Limb (tissue), 2 donors: ENCODE data around the gene ANO1.

ENCODE experiments used
- DNase-seq, 2 donors: peaks; one replicate each; pipeline ENCODE4 v3.0.0-alpha.2; 2016; ENCODE audit errors: extremely low spot score in 2 of 2

ANO1 gene

DNA sequence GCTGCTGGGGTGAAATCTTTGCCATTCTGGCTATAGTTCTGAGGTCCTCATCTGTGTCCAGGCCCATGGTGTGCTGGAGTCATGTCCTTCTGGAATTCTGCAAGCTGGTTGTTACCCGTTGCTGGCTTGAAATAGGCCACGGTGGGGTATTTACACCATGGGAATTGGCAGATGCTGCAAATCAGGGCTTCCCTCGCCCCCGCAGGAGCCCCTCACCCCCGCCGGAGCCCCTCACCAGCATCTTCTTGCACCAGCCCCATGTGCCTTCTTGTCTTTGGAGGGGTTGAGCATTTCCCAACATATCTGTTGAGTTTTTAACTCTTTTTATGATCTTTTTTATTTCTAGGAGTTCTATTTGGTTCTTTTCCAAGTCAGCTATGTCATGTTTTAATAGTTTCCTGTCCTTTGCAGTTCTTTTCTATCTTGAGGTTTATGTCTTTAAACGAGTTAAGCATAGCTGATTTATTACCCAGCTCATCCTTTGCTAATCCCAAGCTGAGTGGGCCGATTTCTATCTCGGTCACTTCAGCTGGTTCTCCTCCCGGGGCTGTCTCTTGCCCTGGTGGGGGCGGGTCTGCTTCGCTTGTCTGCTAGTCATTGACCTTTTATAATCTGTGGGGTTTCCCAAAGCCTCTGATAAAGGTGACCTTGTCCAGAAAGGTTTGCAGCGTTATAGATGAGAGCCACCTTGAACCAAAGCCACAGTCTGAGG is 17.6 kb downstream of the ANO1 start:
- DNase-seq = no peak

GRCh38 chr11:70097783-70098563 is 19.9 kb downstream of the ANO1 start:
- DNase-seq = no peak

DNA sequence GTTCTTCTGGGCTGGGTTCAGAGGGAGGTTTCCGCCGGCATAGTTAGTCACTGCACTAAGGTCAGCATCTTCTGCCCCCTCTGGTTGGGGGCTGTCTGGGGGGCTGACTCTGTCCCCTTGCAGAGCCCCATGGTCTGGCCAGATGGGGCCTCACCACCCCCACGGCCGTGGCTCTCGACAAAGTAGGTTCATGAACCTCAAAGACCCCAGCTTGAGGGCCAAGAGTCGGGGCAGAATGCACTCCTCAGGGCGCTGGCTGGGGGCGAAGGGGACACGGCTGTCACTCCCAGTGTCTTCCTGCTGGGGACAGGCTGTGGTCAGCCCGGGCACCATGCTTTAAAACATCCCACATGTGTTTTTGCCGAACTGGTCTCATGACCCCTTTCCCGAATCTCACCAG is 20.8 kb downstream of the ANO1 start:
- DNase-seq = no peak

DNA sequence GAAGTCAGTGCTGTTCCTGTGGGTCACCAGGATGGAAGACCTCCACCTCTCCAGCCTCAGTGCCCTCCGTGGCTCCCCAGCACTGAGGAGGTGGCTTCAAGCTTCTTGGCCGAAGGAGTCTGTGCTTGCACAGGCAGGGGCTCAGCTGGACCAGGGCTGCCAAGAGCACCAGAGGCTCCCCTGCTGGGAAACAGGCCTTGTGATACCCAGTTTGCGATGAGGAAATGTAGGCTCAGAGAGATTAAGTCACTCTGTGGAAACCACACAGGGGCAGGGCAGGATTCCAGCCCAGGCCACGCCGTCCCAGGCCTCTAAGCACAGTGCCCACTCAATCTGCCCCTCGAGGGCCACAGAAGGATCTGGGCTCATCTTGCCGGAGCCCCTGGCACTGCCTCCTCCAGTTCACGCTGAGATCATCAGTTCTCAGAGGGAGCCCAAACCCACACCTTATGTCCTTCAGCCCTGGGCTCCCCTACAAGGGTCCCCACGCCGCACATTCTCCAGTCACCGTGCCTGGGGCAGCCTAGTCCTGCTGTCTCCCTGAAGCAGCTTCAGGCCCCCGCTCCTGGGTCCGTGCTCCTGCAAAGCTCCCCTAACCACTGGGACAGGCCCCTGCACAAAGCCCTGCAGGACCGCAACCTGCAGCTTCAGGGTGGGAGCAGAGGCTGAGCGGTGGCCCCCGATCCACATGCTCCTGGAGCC is 21.6 kb downstream of the ANO1 start:
- DNase-seq = no peak

- no peak for DNase-seq
These were observed 22.1 kb downstream of the ANO1 start for GRCh38 chr11:70100280-70100603.

GRCh38 chr11:70100791-70101190 is 22.7 kb downstream of the ANO1 start:
- DNase-seq = no peak

DNA sequence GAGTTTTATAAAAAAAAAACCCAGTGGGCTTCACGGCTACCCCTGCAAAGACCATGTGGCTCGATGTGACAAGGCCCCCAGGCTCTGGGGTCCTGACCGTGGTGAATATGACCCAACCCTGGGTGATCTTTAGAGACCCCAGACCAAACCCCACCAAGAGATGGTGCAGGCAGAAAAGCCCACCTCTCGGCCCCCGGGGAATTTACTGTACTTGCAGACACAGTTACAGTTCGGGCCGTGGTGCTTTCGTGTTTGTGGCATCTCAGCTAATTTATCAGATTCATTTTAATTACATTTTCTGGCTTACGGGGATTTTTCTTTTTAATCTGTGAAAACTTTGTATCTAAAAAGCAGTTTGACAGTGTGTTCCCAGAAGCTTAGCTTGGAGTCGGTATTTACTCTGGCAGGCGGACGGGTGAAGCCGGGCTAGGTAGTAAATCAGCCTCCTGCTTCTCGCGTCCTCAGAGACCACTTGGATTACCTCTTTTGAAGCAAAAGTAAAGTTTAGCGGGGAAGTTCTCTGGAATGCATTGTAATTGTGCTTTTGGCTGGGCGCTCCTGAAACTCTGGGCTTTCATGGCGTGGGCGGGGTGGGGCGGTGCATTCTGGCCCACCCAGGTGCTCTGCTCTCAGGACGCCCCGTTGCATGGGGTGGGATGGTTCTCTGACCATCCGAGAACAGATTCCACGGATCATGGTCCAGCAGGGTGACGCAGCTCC is 25.3 kb downstream of the ANO1 start:
- peak; percentile 53 to 55 for DNase-seq

DNA sequence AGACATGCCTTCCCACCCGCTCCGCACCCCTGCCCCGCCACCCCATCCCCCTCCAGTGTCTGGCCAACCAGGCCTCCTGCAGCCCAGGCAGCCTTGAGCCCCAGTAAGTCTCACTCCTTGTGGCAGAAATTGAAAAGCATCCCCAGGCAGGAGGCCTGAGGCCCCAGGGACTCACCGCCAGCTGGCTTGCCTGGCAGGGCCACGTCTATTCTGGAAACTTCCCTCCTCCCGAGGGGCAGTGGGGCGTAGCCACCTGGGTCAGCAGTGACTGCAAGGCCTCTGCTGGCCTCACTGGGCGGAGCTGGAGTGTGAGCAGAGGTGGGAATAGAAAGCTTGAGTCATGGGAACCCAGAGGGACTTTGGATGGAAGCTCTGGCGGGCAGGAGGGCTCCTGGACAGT is 26.3 kb downstream of the ANO1 start:
- DNase-seq = no peak

DNA sequence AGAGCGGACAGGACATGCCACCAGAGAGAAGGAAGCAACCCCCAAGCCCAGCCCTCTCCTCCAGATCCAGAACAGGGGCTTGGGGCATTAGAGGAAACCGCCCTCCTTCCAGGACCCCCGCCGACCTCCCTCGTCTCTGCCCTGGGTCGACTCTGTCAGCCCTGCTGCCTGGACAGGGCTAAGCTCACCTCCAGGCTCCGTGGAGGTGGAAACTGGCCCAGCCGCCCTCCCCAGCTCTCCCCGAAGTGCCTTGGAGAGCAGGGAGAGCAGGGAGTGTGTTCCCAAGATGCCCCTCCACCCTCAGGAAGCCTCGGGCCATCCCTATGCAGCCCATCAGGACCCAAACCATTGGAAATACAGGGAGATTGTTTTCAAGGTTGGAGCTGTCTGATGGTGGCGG is 26.8 kb downstream of the ANO1 start:
- DNase-seq = no peak

DNA sequence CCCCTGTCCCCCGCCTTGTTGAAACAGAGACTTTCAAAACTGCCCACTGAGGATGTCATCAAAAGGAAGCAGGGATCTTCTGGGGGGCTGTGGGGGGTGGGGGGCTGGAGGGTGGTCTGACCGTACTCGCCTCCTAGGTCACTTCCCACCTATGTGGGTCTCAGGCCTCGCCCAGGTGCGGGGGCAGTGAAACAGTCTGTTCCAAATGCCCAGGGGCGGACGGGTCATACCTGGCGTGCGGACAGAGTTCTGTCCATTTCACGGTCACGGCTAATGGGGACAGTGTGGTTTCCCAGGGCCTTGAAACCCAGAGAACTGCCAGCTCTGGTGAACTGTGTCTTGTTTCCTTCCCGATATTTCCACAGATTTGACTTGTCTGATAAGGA is 27.2 kb downstream of the ANO1 start:
- DNase-seq = no peak

- DNase-seq = peak in 1 of 2 donors; percentile 57
These were observed 27.8 kb downstream of the ANO1 start for GRCh38 chr11:70105755-70106571.

DNA sequence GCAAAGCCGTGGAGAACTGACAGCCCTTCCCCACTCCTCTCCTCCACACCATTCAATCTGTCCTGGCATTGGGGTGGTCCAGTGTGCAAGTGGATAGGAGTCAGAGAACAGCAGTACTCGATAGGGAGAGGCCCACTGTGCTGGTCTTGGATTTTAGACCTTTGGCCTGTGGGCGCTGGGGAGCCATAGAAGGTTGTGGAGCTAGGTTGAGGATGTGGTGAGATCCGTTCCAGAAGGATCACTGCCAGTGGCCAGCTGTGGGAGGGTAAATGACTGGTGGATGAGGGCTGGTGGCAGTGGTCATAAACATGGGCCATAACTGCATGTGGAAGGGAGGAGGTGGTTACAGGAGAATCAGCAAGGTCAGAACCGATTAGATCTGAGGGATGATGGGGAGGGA is 28.6 kb downstream of the ANO1 start:
- no peak for DNase-seq

DNA sequence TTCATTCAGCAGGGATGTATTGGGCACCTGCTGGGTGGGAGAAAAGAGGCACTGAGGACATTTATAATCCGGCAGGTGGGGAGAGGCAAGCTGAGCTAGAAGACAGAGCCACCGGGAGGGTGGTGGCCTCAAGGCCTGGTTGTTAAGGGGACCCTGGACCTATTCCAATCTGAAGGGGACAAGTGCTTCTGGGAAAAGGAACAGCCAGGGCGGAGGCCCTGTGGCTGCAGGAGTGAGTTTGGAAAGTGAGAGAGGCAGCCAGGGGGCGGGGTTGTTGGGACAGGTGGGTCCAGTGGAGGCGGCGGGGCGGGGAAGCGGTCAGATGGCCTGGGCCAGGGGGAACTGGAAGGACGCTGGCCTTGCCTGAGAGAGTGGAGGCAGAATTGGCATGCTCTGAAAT is 29.1 kb downstream of the ANO1 start:
- no peak for DNase-seq

DNA sequence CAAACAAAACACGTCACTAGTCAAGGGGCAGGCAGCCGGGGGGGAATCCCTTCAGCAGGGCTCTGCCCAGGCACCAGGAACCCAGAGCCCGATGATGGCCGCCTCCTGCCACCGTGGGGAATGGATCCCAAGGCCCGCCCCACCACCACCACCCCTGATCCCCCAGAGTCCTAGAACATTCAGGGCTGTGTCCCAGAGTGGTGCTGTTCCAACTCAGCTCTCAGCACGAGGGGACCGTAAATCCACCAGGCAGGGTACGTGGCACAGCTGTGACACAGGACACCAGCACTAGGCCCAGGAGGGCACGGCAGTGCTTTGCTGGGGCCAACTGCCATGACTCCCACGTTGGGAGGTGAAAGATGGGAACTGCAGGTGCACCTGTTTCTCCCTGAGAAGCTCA is 29.6 kb downstream of the ANO1 start:
- DNase-seq = no peak

- DNase-seq = no peak
These were observed 30.1 kb downstream of the ANO1 start for GRCh38 chr11:70108250-70108649.

DNA sequence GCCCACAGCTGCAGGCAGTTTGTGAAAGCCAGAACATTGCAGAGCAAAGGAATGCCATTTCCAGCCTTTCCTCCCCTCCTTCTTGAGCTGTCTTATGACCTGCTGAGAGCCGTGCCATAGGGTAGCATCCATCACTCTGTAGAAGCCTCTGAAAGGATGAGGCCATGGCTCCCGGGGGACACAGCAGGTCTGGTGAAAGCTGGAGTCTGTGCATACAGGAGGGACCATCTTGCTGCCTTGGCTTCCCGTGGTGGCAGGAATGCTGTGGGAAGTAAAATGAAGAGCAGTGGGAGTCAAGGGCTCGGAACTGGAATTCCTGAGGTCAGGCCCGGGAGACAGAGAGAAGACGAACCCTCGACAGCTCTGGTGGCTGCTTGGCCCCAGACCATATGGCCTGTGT is 30.9 kb downstream of the ANO1 start:
- DNase-seq = no peak

DNA sequence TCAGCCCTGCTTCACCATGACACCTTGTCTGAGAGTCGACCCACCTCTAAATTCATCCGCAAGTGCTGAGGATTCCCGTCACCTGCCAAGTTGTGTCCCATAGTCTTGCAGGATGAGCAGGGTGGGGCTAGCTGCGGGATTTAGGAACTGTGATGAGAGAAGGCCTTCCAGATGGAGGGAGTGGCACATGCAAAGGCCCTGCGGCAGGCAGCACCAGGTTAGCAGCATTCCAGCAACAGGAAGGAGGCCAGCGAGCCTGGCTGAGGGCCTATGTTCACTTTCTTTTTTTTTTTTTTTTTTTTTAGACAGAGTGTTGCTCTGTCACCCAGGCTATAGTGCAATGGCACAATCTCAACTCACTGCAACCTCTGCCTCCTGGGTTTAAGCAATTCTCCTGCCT is 31.8 kb downstream of the ANO1 start:
- DNase-seq = no peak

DNA sequence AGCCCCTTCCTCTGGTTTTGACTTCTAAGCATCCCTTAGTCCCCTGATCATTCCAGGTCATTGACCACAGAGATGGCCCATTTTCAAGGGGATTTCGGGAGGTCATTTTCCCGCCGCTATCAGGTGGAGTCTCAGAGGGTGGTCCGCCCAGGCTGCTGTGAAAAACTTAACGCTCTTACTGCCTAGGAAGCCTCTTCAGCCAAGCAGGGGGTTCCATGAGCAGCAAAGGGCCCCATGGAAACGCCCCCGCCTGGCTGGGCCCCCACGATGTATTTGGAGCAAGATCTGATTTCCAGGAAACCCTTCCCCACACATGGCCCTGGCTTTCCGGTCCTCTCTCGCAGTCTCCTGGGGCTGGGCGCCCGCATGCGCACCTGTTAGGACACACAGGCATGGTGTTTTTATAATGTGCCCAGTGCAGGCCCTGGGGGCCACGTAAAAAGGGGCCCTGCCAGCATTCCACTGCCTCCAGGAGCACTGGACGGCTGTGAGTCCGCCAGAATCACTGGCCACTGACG is 32.5 kb downstream of the ANO1 start:
- no peak for DNase-seq

- DNase-seq = peak in 1 of 2 donors; percentile 60
These were observed 33.3 kb downstream of the ANO1 start for GRCh38 chr11:70111269-70112016.

GRCh38 chr11:70112017-70112434 is 33.9 kb downstream of the ANO1 start:
- no peak for DNase-seq
